Measurements from ENCODE around the gene KIR3DL2.

KIR3DL2 gene

DNA sequence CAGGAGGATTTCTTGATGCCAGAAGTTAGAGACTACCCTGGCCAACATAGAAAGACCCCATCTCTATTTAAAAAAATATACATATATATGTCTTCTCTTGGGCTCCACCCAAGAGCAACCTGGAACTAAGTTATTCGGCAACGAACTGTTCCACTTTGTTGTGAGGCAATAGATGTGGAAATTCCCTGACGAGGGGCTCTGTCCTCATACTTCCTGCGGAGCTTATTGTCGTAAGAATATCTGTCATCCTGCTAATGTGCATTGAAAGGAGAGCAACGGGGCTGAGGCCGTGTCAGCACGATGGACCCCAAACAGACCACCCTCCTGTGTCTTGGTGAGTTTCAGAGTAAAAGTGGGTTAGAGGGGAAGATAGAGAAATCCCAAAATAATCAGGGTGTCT is 23.7 kb downstream of the KIR3DL2 start, which contains the start of gene FCAR:
Gene FCAR, plus strand, starts transcription at position 246 of the 400 bp plus-strand sequence. Its CDS starts 55 bp downstream, at position 301.
- Histone ChIP-seq H3K27me3 (ENCODE audit: low read depth, low read length) (peaks cover 39% of the 10 kb centered on the region), H3K9ac (ENCODE audit: low read length) (no peak within 1 kb of the TSS), H3K4me3 (ENCODE audit: low read length) (no peak within 1 kb of the TSS), H3K36me3 (replicated peaks; ENCODE audit: low read depth, low read length) (no peaks in the 10 kb centered on the region), H3K27ac (ENCODE audit: low read length) (no peak within 1 kb of the TSS), H3K79me2 (ENCODE audit: low read length) (no peaks in the 10 kb centered on the region), H3K4me2 (ENCODE audit: low read length) (no peak within 1 kb of the TSS), H3K4me1 (ENCODE audit: low read length) (peaks cover 6% of the 10 kb centered on the region), H2AFZ (ENCODE audit: low read depth, low read length) (no peak within 1 kb of the TSS), H3K9me3 (ENCODE audit: insufficient read depth, low read length) (no peaks in the 10 kb centered on the region), H4K20me1 (ENCODE audit: insufficient read depth, low read length) (no peaks in the 10 kb centered on the region)
- TF ChIP-seq, protein P1, sequence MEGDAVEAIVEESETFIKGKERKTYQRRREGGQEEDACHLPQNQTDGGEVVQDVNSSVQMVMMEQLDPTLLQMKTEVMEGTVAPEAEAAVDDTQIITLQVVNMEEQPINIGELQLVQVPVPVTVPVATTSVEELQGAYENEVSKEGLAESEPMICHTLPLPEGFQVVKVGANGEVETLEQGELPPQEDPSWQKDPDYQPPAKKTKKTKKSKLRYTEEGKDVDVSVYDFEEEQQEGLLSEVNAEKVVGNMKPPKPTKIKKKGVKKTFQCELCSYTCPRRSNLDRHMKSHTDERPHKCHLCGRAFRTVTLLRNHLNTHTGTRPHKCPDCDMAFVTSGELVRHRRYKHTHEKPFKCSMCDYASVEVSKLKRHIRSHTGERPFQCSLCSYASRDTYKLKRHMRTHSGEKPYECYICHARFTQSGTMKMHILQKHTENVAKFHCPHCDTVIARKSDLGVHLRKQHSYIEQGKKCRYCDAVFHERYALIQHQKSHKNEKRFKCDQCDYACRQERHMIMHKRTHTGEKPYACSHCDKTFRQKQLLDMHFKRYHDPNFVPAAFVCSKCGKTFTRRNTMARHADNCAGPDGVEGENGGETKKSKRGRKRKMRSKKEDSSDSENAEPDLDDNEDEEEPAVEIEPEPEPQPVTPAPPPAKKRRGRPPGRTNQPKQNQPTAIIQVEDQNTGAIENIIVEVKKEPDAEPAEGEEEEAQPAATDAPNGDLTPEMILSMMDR (IDR thresholded peaks at IDR 0.05; ENCODE audit: low read depth, low read length): no peak
- no peak for TF ChIP-seq EZH2phosphoT487 (IDR thresholded peaks at IDR 0.05; ENCODE audit: low read depth)

DNA sequence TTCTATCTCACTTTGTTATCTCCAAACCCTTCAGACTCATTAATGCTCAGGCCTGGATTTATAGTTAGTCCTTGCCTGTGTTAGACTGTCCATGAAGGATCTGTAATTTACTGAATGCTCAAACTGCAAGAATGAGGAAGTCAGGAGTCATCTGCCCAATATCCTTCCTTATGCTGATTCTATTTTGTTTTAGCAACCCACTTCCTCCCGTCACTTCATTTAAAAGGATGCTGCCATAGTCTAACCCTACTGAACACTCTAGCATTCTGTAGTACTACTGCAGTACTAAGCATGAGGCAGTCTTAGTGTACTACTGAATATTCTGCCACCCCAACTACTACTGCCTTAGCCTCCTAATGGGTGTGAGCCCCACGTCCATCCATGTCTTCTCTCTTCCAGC is 25.3 kb downstream of the KIR3DL2 start:
- H3K4me2 ChIP-seq (ENCODE audit: low read length): no peak overlapping the region
- no peak overlapping the region for H2AFZ ChIP-seq (ENCODE audit: low read depth, low read length)
- H3K27me3 ChIP-seq (ENCODE audit: low read depth, low read length): peaks cover 48% of the 10 kb centered on the region
- H3K79me2 ChIP-seq (ENCODE audit: low read length): no peaks in the 10 kb centered on the region
- H3K27ac ChIP-seq (ENCODE audit: low read length): no peak overlapping the region
- no peak overlapping the region for H3K4me3 ChIP-seq (ENCODE audit: low read length)
- TF ChIP-seq EZH2phosphoT487 (IDR thresholded peaks at IDR 0.05; ENCODE audit: low read depth): no peak
- TF ChIP-seq, protein P1 (IDR thresholded peaks at IDR 0.05; ENCODE audit: low read depth, low read length): no peak
- no peaks in the 10 kb centered on the region for H3K9me3 ChIP-seq (ENCODE audit: insufficient read depth, low read length)
- no peak overlapping the region for H3K9ac ChIP-seq (ENCODE audit: low read length)
- H3K4me1 ChIP-seq (ENCODE audit: low read length): peaks cover 6% of the 10 kb centered on the region
- no peaks in the 10 kb centered on the region for H4K20me1 ChIP-seq (ENCODE audit: insufficient read depth, low read length)
- H3K36me3 ChIP-seq (replicated peaks; ENCODE audit: low read depth, low read length): no peaks in the 10 kb centered on the region

DNA sequence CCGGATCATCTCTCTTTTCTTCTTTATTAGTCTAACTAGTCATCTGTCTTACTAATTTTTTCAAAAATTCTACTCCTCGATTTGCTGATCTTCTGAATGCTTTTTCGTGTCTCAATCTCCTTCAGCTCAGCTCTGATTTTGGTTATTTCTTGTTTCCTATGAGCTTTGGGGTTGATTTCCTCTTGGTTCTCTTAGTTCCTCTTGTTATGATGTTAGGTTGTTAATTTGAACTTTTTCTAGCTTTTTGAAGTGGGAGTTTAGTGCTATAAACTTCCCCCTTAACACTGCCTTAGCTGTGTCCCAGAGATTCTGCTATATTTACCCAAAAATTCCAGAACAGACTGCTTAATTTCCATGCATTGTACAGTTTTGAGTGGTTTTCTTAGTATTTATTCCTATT is 27.2 kb downstream of the KIR3DL2 start:
- Histone ChIP-seq H4K20me1 (ENCODE audit: insufficient read depth, low read length) (no peaks in the 10 kb centered on the region), H2AFZ (ENCODE audit: low read depth, low read length) (no peak overlapping the region), H3K4me2 (ENCODE audit: low read length) (no peak overlapping the region), H3K9me3 (ENCODE audit: insufficient read depth, low read length) (no peaks in the 10 kb centered on the region), H3K9ac (ENCODE audit: low read length) (no peak overlapping the region), H3K27ac (ENCODE audit: low read length) (no peak overlapping the region), H3K4me3 (ENCODE audit: low read length) (no peak overlapping the region), H3K36me3 (replicated peaks; ENCODE audit: low read depth, low read length) (no peaks in the 10 kb centered on the region), H3K4me1 (ENCODE audit: low read length) (peaks cover 10% of the 10 kb centered on the region), H3K27me3 (ENCODE audit: low read depth, low read length) (peaks cover 47% of the 10 kb centered on the region), H3K79me2 (ENCODE audit: low read length) (no peaks in the 10 kb centered on the region)
- TF ChIP-seq, protein P1 (IDR thresholded peaks at IDR 0.05; ENCODE audit: low read depth, low read length): no peak
- TF ChIP-seq EZH2phosphoT487 (IDR thresholded peaks at IDR 0.05; ENCODE audit: low read depth): no peak

DNA sequence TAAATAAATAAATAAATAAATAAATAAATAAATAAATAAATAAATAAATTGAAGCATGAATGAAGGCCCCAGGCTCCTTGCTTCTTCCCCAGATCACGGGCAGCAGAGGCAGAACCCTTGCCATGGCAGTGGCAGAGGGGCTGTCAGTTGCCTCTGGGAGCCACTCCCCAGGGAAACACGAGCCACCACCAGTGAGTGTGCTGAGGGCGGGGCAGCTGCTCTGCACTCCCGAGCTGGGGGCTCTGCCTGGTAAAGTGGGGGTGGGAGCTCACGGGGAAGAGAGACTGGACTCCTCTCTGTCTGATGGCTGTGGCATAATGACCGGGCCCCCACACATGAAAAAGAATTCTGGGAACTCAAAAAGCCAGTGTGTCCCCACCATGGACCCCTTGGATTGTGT is 31.6 kb downstream of the KIR3DL2 start:
- Histone ChIP-seq H2AFZ (ENCODE audit: low read depth, low read length) (no peak overlapping the region), H4K20me1 (ENCODE audit: insufficient read depth, low read length) (no peaks in the 10 kb centered on the region), H3K27ac (ENCODE audit: low read length) (no peak overlapping the region), H3K79me2 (ENCODE audit: low read length) (no peaks in the 10 kb centered on the region), H3K4me3 (ENCODE audit: low read length) (no peak overlapping the region), H3K9me3 (ENCODE audit: insufficient read depth, low read length) (no peaks in the 10 kb centered on the region), H3K4me1 (ENCODE audit: low read length) (peaks cover 13% of the 10 kb centered on the region), H3K9ac (ENCODE audit: low read length) (no peak overlapping the region), H3K36me3 (replicated peaks; ENCODE audit: low read depth, low read length) (no peaks in the 10 kb centered on the region), H3K27me3 (ENCODE audit: low read depth, low read length) (peaks cover 25% of the 10 kb centered on the region), H3K4me2 (ENCODE audit: low read length) (peak overlapping the region; percentile 24; the same call in 1 of the 2 replicates)
- TF ChIP-seq EZH2phosphoT487 (IDR thresholded peaks at IDR 0.05; ENCODE audit: low read depth): no peak
- TF ChIP-seq, protein P1 (IDR thresholded peaks at IDR 0.05; ENCODE audit: low read depth, low read length): no peak

Measured in OCI-LY3 (cell line).